ENCODE results near the gene MST1R.
A peak's percentile ranks its signal among the peaks of the same experiment; 100 is the strongest.

MST1R gene

DNA sequence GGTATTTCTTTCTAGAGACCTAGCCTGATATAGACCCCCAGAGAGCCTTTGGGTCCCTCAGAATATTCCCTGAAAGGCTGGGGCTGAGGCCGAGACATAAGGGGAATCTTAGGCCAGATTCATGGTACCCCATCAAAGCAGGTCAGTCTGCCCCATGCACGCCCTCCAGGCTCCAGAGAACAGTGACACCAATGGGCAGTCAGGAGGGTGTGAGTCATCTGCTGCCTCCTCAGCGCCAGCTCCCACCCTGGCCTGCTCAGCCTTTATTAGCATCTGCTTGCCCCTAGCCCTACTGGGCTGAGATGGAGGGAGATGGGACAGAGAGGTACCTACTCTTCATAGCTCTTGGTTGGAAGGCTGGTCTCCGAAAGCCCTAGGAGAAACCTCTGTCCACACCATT lies 19.7 kb downstream of the MST1R start:
- TF ChIP-seq POLR2A (IDR thresholded peaks at IDR 0.05; ENCODE audit: extremely low read depth, insufficient read length) (no peak), MYC (IDR thresholded peaks at IDR 0.05; ENCODE audit: low read depth, low read length) (no peak)
- TF ChIP-seq, protein P1, sequence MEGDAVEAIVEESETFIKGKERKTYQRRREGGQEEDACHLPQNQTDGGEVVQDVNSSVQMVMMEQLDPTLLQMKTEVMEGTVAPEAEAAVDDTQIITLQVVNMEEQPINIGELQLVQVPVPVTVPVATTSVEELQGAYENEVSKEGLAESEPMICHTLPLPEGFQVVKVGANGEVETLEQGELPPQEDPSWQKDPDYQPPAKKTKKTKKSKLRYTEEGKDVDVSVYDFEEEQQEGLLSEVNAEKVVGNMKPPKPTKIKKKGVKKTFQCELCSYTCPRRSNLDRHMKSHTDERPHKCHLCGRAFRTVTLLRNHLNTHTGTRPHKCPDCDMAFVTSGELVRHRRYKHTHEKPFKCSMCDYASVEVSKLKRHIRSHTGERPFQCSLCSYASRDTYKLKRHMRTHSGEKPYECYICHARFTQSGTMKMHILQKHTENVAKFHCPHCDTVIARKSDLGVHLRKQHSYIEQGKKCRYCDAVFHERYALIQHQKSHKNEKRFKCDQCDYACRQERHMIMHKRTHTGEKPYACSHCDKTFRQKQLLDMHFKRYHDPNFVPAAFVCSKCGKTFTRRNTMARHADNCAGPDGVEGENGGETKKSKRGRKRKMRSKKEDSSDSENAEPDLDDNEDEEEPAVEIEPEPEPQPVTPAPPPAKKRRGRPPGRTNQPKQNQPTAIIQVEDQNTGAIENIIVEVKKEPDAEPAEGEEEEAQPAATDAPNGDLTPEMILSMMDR (IDR thresholded peaks at IDR 0.05; ENCODE audit: low read depth, low read length), result no peak
- TF ChIP-seq, protein P2, sequence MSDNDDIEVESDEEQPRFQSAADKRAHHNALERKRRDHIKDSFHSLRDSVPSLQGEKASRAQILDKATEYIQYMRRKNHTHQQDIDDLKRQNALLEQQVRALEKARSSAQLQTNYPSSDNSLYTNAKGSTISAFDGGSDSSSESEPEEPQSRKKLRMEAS (IDR thresholded peaks at IDR 0.05; ENCODE audit: low read depth, low read length), result no peak
- H3K4me3 ChIP-seq (ENCODE audit: low read depth, low read length), result no peak overlapping the region
- DNase-seq (ENCODE audit: low read depth), result no peak

DNA sequence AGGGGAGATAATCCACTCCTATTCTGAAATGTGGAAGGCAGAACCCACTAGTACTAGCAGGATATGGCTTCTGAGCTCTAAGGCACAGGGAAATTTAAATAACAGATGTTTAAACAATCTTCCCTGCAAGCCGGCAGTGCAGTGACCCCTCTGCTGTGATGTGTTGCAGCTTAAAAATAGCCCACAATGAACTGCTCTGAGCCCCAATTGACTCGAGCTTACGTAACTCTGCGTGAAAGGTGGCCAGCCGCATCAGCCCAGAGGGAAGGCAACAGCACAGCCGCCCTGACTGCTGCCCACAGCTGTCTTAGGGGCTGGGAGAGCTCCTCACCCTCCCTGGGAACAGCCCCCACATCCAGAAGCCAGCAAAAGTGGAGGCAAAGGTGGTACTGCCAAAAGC lies 21.5 kb downstream of the MST1R start:
- peak; percentile 85 for DNase-seq (ENCODE audit: low read depth)
- H3K4me3 ChIP-seq (ENCODE audit: low read depth, low read length), result no peak overlapping the region
- TF ChIP-seq POLR2A (IDR thresholded peaks at IDR 0.05; ENCODE audit: extremely low read depth, insufficient read length), result no peak
- TF ChIP-seq, protein P2 (IDR thresholded peaks at IDR 0.05; ENCODE audit: low read depth, low read length), result 0 out of 2 replicates have a peak, but pooled peaks have one; percentile 5
- TF ChIP-seq, protein P1 (IDR thresholded peaks at IDR 0.05; ENCODE audit: low read depth, low read length), result no peak

DNA sequence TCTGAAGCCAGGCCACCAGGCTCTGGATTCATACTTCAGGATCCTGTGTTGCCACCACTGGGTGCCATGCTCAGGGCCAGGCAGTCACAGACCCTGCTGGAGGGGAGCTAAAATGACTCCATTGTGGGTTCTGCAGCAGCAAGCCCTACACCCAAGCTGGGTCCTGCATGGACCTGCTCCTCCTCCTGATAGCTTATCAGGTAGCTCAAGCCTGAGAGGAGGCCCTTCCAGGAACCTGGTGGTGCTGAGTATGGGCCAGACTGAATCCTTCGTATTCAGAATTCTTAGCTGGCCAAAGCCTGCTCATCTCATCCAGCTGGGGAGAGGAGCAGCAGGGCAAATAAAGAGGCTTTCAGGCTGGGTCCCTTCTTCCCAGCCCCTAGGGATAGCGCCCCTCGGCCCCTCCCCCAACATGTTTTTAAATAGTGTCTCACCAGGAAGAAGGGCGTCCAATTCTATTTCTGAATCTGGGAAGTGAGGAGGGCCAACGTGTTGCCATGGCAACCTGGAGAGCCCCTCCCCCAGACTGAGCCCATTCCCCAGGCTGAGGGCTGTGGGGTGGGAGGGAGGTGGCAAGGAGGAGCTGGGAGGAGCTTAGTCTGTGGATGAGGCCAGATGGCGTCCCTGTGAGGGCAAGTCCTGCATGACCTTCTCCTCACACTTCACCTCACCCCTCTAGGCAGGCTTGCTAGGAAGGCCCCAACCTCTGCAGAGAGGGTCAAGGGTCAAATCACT lies 22.9 kb downstream of the MST1R start:
- peak; percentile 24 for DNase-seq (ENCODE audit: low read depth)
- no peak overlapping the region for H3K4me3 ChIP-seq (ENCODE audit: low read depth, low read length)
- no peak for TF ChIP-seq MYC (IDR thresholded peaks at IDR 0.05; ENCODE audit: low read depth, low read length)
- TF ChIP-seq, protein P2 (IDR thresholded peaks at IDR 0.05; ENCODE audit: low read depth, low read length), result no peak
- TF ChIP-seq POLR2A (IDR thresholded peaks at IDR 0.05; ENCODE audit: extremely low read depth, insufficient read length), result no peak
- TF ChIP-seq, protein P1 (IDR thresholded peaks at IDR 0.05; ENCODE audit: low read depth, low read length), result no peak

DNA sequence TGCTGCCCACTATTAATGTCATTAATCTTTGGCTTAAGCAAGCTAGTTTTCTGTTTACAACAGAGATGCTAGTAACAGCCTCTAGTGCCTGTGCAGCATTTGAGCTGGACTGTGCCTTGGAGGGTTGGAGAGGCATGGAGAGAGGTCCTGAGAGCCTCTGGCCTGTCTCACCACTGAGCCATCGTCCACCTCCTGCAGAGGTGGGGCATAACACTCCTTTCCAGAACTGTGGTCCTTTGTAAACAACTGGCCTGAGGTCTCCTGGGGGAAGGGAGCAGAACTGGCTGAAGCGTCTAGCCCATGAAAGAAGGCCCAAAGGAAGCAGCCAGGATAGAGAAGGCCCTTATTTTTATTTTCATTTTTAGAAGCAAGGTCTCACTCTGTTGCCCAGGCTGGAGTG lies 24.0 kb downstream of the MST1R start:
- DNase-seq (ENCODE audit: low read depth), result no peak
- H3K4me3 ChIP-seq (ENCODE audit: low read depth, low read length), result no peak overlapping the region
- TF ChIP-seq, protein P2 (IDR thresholded peaks at IDR 0.05; ENCODE audit: low read depth, low read length), result no peak
- TF ChIP-seq MYC (IDR thresholded peaks at IDR 0.05; ENCODE audit: low read depth, low read length), result no peak
- TF ChIP-seq, protein P1 (IDR thresholded peaks at IDR 0.05; ENCODE audit: low read depth, low read length), result no peak
- TF ChIP-seq POLR2A (IDR thresholded peaks at IDR 0.05; ENCODE audit: extremely low read depth, insufficient read length), result no peak

DNA sequence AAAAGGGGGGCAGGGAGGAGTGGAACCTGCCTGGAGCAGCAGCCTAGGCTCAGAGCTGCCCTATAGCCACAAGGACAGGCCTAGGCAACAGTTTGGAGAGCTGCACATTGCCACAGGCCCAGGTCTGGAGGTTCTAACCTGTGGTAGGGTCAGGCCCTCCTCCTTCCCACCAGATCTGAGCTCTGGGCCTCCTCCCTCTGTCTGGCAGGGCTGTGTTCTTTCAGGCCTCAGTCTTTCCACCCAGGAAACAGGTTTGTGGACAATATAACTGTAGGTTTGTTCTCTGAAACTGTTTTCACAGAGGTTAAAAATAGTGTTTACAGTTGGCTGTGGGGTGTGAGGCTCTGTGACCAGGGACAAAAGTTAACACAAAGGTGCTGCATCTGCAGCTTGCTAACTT lies 25.0 kb downstream of the MST1R start:
- TF ChIP-seq MYC (IDR thresholded peaks at IDR 0.05; ENCODE audit: low read depth, low read length) (no peak), POLR2A (IDR thresholded peaks at IDR 0.05; ENCODE audit: extremely low read depth, insufficient read length) (no peak)
- TF ChIP-seq, protein P2 (IDR thresholded peaks at IDR 0.05; ENCODE audit: low read depth, low read length), result no peak
- TF ChIP-seq, protein P1 (IDR thresholded peaks at IDR 0.05; ENCODE audit: low read depth, low read length), result no peak
- no peak for DNase-seq (ENCODE audit: low read depth)
- H3K4me3 ChIP-seq (ENCODE audit: low read depth, low read length), result no peak overlapping the region

Data from NB4 (cell line).